Peyer's patch (tissue), 4 donors: ENCODE measurements around the gene C9orf153. TPM values are rescaled to one million over a fixed set of nuclear protein-coding genes. Genes with fewer than 3 reads are reported as not detected.

ENCODE experiments used
- DNase-seq, 3 donors: peaks; one replicate each; pipeline ENCODE4 v3.0.0-alpha.2; 2017 to 2019
- H3K27ac ChIP-seq, 4 donors: fragments of 200-600 bp; sonication (generic); one replicate each; pipeline ENCODE4 v1.5.1; 2016 to 2019
- H3K27me3 ChIP-seq, 2 donors: fragments of 200-600 bp; sonication (generic); one replicate each; pipeline ENCODE4 v1.5.1; 2019
- H3K36me3 ChIP-seq, 3 donors: fragments of 200-600 bp; sonication (generic); one replicate each; pipeline ENCODE4 v1.5.1; 2016 to 2019
- H3K4me1 ChIP-seq, 4 donors: fragments of 200-600 bp; sonication (generic); one replicate each; pipeline ENCODE4 v1.5.1; 2016 to 2019
- H3K4me3 ChIP-seq, 4 donors: fragments of 200-600 bp; sonication (generic); 1 replicate in 3 of 4; 2 replicates in 1 of 4; pipeline ENCODE4 v1.5.1; 2016 to 2019; ENCODE audit warnings: mild to moderate bottlenecking in 1 of 4
- H3K9me3 ChIP-seq, 4 donors: fragments of 200-600 bp; sonication (generic); one replicate each; pipeline ENCODE4 v1.5.1; 2016 to 2019; ENCODE audit warnings: mild to moderate bottlenecking in 1 of 4
- POLR2A ChIP-seq, 2 donors: fragments of 450-650 bp; IDR thresholded peaks; one replicate each; pipeline ENCODE4 v1.5.1; 2017; ENCODE audit warnings: antibody characterized with exemption in 2 of 2, mild to moderate bottlenecking in 2 of 2, moderate library complexity in 2 of 2
- total RNA-seq, 4 donors: library from RNA; depleted of rRNA; stranded (reverse); fragments of >200 nt; gene quantifications; one replicate each; pipeline ENCODE4 v1.1.0, GENCODE V29; 2016
- TF ChIP-seq, protein P1 (sequence below), 6 experiments: fragments of 450-650 bp in 4 of 6; fragments of 200-600 bp in 2 of 6; sonication (generic) in 1 of 6; IDR thresholded peaks; one replicate each; pipeline ENCODE4 v1.5.1; 2017 to 2019; ENCODE audit warnings: antibody characterized with exemption in 6 of 6, mild to moderate bottlenecking in 3 of 6, moderate library complexity in 1 of 6

The C9orf153 gene
- total RNA-seq, 4 donors from 2014 or later, result 0.54 TPM; not detected in 3

DNA sequence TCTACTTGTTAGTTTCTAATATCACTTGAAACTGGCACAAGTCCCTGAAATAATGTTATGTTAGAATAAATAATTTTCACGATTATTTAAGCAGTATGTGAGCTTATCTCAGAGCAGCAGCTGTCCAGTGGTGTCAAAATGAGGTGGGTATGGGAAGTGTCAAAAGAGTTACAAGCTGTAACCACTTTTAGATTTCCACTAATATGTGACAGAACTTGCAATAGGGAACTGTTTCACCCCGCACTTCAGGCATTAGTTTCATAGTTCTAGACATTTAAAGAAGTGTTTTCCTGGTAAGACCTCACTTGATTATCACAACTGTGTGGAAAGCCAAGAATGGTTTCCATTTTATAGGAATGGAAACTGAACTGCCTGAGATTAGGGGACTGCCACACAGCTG lies 25.8 kb upstream of the C9orf153 start:
- no peak for DNase-seq
- Histone ChIP-seq H3K4me1 (peaks cover 0 to 11% (median 0%) of the 10 kb centered on the region in 4 donors), H3K9me3 (no peaks in the 10 kb centered on the region), H3K27ac (no peak overlapping the region), H3K4me3 (no peak overlapping the region), H3K36me3 (peaks cover 0 to 16% (median 0%) of the 10 kb centered on the region in 3 donors), H3K27me3 (no peaks in the 10 kb centered on the region)
- no peak for TF ChIP-seq POLR2A (IDR thresholded peaks at IDR 0.05)
- TF ChIP-seq, protein P1, sequence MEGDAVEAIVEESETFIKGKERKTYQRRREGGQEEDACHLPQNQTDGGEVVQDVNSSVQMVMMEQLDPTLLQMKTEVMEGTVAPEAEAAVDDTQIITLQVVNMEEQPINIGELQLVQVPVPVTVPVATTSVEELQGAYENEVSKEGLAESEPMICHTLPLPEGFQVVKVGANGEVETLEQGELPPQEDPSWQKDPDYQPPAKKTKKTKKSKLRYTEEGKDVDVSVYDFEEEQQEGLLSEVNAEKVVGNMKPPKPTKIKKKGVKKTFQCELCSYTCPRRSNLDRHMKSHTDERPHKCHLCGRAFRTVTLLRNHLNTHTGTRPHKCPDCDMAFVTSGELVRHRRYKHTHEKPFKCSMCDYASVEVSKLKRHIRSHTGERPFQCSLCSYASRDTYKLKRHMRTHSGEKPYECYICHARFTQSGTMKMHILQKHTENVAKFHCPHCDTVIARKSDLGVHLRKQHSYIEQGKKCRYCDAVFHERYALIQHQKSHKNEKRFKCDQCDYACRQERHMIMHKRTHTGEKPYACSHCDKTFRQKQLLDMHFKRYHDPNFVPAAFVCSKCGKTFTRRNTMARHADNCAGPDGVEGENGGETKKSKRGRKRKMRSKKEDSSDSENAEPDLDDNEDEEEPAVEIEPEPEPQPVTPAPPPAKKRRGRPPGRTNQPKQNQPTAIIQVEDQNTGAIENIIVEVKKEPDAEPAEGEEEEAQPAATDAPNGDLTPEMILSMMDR (IDR thresholded peaks at IDR 0.05), result no peak

DNA sequence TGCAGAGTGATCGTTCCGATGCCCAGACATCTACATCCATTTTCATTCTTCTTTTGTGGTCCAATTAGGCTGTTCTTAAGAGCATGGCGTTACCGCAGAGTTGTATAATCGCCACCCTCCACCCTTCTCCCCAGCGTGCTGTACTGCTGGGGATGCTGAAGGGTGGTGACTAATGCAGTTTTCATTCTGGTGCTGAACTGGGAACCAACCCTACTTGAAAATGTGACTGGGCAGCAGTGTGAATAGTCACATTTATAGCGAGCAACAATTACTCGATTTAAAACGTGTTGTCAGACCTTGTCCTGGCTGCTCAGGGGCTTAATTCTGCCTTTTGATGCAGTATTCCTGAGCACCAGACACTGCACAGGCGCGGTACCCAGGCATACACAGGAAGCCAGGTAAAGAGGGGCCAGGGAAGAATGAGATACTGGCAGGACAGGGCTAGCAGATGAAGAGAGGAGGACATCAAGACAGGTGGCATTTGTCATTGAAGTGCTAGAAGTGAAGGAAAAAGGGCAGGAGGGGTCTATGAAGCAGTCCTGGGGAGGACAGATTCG lies 23.6 kb upstream of the C9orf153 start:
- Histone ChIP-seq H3K9me3 (no peaks in the 10 kb centered on the region), H3K36me3 (peaks cover 0 to 5% (median 0%) of the 10 kb centered on the region in 3 donors), H3K27me3 (no peaks in the 10 kb centered on the region), H3K4me1 (peaks cover 0 to 18% (median 0%) of the 10 kb centered on the region in 4 donors), H3K4me3 (peak overlapping the region; percentile 78 to 95 (median 94)), H3K27ac (peak overlapping the region; percentile 97 to 99 (median 98))
- no peak for DNase-seq
- no peak for TF ChIP-seq POLR2A (IDR thresholded peaks at IDR 0.05)
- TF ChIP-seq, protein P1 (IDR thresholded peaks at IDR 0.05), result no peak

DNA sequence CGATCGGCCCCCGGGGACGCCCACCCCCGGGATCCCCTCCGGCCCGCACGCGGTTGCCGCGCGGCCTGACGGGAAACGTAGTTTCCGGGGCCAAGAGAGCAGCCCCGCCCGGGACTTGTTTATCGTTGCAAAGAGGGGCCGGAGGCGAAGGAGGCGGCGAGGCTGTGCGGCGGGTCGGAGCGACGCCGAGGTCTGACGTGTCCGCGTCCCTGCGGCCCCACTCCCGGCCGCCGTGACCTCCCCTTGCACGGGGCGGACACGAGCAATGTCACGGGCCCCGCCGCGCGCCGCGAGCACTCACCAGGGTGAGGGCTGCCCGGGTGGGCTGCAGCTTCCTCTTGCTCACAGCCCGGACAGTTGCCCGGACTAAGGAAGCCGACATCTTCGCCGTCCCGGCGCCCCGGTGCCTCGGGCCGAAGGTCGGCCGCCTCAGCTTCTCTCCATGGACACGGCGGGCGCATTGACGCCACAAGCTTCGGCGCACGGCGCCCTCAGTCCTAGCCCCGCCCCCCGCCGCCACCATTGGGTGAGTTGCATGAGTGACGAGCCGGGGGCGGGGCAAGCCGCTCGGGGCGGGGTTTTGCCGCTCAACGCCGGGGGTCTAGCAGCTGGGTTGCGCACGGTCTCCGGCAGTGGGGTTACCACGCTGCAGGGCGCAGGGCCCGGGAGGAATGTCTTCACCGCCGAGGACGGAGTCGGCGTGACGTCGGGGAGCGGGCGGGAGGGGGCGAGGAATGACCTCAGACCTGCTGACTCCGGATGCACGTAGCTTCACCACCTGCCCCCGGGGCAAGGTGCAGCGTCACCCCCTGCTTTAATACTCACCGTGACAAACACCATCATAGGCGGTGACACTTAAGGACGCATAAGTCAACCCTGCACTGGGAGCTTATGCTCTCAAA lies 22.9 kb upstream of the C9orf153 start, which contains the start of gene ISCA1:
TSS of gene ISCA1 (minus strand) at position 462 of the 902 bp plus-strand sequence. CDS start at position 382, 80 bp downstream.
- peak within 1 kb of the TSS; percentile 97 to 99 (median 98) for H3K27ac ChIP-seq
- no peaks in the 10 kb centered on the region for H3K27me3 ChIP-seq
- H3K9me3 ChIP-seq, result no peaks in the 10 kb centered on the region
- no peaks in the 10 kb centered on the region for H3K36me3 ChIP-seq
- peaks cover 0 to 18% (median 0%) of the 10 kb centered on the region in 4 donors for H3K4me1 ChIP-seq
- TF ChIP-seq, protein P1 (IDR thresholded peaks at IDR 0.05), result no peak
- TF ChIP-seq POLR2A (IDR thresholded peaks at IDR 0.05), result peak; percentile 84 to 86
- DNase-seq, result peak; percentile 99
- peak within 1 kb of the TSS; percentile 78 to 95 (median 94) for H3K4me3 ChIP-seq

DNA sequence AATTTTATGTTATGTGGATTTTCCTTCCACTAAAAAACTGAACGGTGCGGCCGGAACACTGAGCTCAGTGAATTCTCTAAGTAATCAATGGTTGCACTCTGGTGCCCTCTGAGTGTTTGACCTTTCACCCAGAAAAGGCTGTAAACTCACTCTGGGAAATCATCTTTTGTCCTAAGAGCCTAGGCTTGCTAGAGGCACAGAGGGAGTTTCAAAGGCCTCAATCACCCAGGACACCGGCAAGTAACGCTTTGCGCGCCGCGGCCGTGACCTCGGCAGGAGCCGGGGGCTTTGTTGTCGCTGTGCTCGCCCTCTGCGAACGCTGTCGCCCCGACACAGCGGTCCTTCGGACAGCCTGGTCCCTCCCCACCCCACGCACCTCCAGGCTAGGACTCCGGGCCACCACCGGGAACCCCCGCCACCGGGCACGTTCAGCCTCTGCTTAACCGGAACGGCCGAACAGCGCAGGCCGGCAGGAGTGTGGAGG lies 22.2 kb upstream of the C9orf153 start:
- no peak for TF ChIP-seq POLR2A (IDR thresholded peaks at IDR 0.05)
- TF ChIP-seq, protein P1 (IDR thresholded peaks at IDR 0.05), result no peak
- no peaks in the 10 kb centered on the region for H3K9me3 ChIP-seq
- no peaks in the 10 kb centered on the region for H3K27me3 ChIP-seq
- peak overlapping the region; percentile 97 to 99 (median 98) for H3K27ac ChIP-seq
- H3K4me3 ChIP-seq, result peak overlapping the region; percentile 78 to 95 (median 94)
- H3K36me3 ChIP-seq, result no peaks in the 10 kb centered on the region
- DNase-seq, result peak in 1 of 3 donors; percentile 71
- peaks cover 0 to 18% (median 0%) of the 10 kb centered on the region in 4 donors for H3K4me1 ChIP-seq

DNA sequence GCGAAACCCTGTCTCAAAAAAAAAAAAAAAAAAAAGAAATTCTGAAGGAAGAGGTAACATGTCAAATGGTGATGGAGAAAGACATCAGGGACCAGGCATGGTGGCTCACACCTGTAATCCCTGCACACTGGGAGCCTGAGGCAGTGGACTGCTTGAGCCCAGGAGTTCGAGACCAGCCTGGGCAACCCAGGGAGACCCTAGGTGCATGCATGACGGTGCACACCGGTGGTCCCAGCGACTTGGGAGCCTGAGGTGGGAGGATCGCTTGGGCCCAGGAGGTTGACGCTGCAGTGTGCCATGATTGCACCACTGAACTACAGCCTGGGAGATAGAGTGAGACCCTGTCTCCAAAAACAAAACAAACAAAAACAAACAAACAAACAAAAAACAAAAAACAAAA lies 21.1 kb upstream of the C9orf153 start:
- Histone ChIP-seq H3K27me3 (no peaks in the 10 kb centered on the region), H3K36me3 (no peaks in the 10 kb centered on the region), H3K4me3 (no peak overlapping the region), H3K27ac (no peak overlapping the region), H3K4me1 (peaks cover 0 to 22% (median 0%) of the 10 kb centered on the region in 4 donors), H3K9me3 (no peaks in the 10 kb centered on the region)
- TF ChIP-seq, protein P1 (IDR thresholded peaks at IDR 0.05), result no peak
- no peak for TF ChIP-seq POLR2A (IDR thresholded peaks at IDR 0.05)
- DNase-seq, result no peak
